MM.1S (cell line): ENCODE data around the gene LRCH1.

Source experiments
- DNase-seq: peaks from one replicate; pipeline ENCODE4 v3.0.0-alpha.2; 2015
- H2AFZ ChIP-seq: fragments of 300-600 bp; sonication (generic); 2 replicates; pipeline ENCODE4 v1.6.0; 2016; ENCODE audit warnings: antibody characterized with exemption, low read length
- H3F3A ChIP-seq: fragments of 300-600 bp; sonication (generic); 2 replicates; pipeline ENCODE4 v1.6.1; 2016; ENCODE audit warnings: mild to moderate bottlenecking, antibody characterized with exemption, low read length, moderate library complexity, mixed read lengths; ENCODE audit not compliant: insufficient read depth
- H3K27ac ChIP-seq: fragments of 300-600 bp; sonication (generic); 2 replicates; pipeline ENCODE4 v1.5.1; 2016; ENCODE audit warnings: mild to moderate bottlenecking, low read length
- H3K27me3 ChIP-seq: fragments of 300-600 bp; sonication (generic); replicated peaks from 2 replicates; pipeline ENCODE4 v1.6.0; 2016; ENCODE audit warnings: low read length; ENCODE audit not compliant: insufficient read depth
- H3K36me3 ChIP-seq: fragments of 300-600 bp; sonication (generic); replicated peaks from 2 replicates; pipeline ENCODE4 v1.6.1; 2016; ENCODE audit warnings: mild to moderate bottlenecking, low read length, mixed read lengths; ENCODE audit not compliant: insufficient read depth
- H3K4me1 ChIP-seq: fragments of 300-600 bp; sonication (generic); 2 replicates; pipeline ENCODE4 v1.6.1; 2016; ENCODE audit warnings: low read length, mixed read lengths
- H3K4me2 ChIP-seq: fragments of 300-600 bp; sonication (generic); 2 replicates; pipeline ENCODE4 v1.6.0; 2016; ENCODE audit warnings: low read depth, low read length
- H3K4me3 ChIP-seq: fragments of 300-600 bp; sonication (generic); 2 replicates; pipeline ENCODE4 v1.5.1; 2016; ENCODE audit warnings: low read length, mixed read lengths
- H3K79me2 ChIP-seq: fragments of 300-600 bp; sonication (generic); 2 replicates; pipeline ENCODE4 v1.6.1; 2016; ENCODE audit warnings: mixed run types, low read length, mixed read lengths
- H3K9ac ChIP-seq: fragments of 300-600 bp; sonication (generic); 2 replicates; pipeline ENCODE4 v1.6.1; 2016; ENCODE audit warnings: low read length, mixed read lengths
- H3K9me2 ChIP-seq: fragments of 300-600 bp; sonication (generic); replicated peaks from 2 replicates; pipeline ENCODE4 v1.6.1; 2016; ENCODE audit warnings: mild to moderate bottlenecking, low read length, mixed read lengths; ENCODE audit not compliant: insufficient read depth
- H3K9me3 ChIP-seq: fragments of 300-600 bp; sonication (generic); replicated peaks from 2 replicates; pipeline ENCODE4 v1.6.1; 2016; ENCODE audit warnings: mild to moderate bottlenecking, low read length, mixed read lengths; ENCODE audit not compliant: insufficient read depth
- H4K20me1 ChIP-seq: fragments of 300-600 bp; sonication (generic); 2 replicates; pipeline ENCODE4 v1.6.1; 2016; ENCODE audit warnings: mild to moderate bottlenecking, low read length, moderate library complexity, mixed read lengths; ENCODE audit not compliant: insufficient read depth
- CTCF ChIP-seq: fragments of 300-600 bp; sonication (generic); IDR thresholded peaks from 2 replicates; pipeline ENCODE4 v1.5.1; 2016; ENCODE audit warnings: antibody characterized with exemption, low read length, mixed read lengths
- EZH2 ChIP-seq: fragments of 300-600 bp; sonication (generic); optimal IDR thresholded peaks from 2 replicates; pipeline ENCODE3; 2017; ENCODE audit warnings: low read depth, mild to moderate bottlenecking, antibody characterized with exemption, low read length, mixed read lengths
- EZH2phosphoT487 ChIP-seq: fragments of 300-600 bp; sonication (generic); IDR thresholded peaks from 2 replicates; pipeline ENCODE4 v1.6.1; 2018; ENCODE audit warnings: antibody characterized with exemption, low read length

Gene LRCH1

GRCh38 chr13:46552889-46553520 lies at the start of gene LRCH1:
LRCH1 (plus strand) TSS chr13:46553170; CDS start chr13:46553397, 227 bp downstream.
- H2AFZ ChIP-seq, result peak within 1 kb of the TSS; percentile 74
- H3K9ac ChIP-seq, result peak within 1 kb of the TSS; percentile 59
- H3K79me2 ChIP-seq, result peaks cover 45% of the 10 kb centered on the region
- no peaks in the 10 kb centered on the region for H3K9me2 ChIP-seq
- peak within 1 kb of the TSS; percentile 86 for H3K4me2 ChIP-seq
- H3K27ac ChIP-seq, result peak within 1 kb of the TSS; percentile 32; the same call in 1 of the 2 replicates
- H3F3A ChIP-seq, result no peaks in the 10 kb centered on the region
- no peaks in the 10 kb centered on the region for H3K27me3 ChIP-seq
- no peaks in the 10 kb centered on the region for H3K9me3 ChIP-seq
- 0 out of 2 replicates have a peak, but pooled peaks cover 7% of the 10 kb centered on the region for H3K4me1 ChIP-seq
- H3K4me3 ChIP-seq, result peak within 1 kb of the TSS; percentile 82
- H3K36me3 ChIP-seq, result no peaks in the 10 kb centered on the region
- no peaks in the 10 kb centered on the region for H4K20me1 ChIP-seq
- peak; percentile 76 for DNase-seq
- TF ChIP-seq EZH2 (no peak), CTCF (no peak), EZH2phosphoT487 (no peak)

- DNase-seq, result no peak
- H3K9me3 ChIP-seq, result no peaks in the 10 kb centered on the region
- no peaks in the 10 kb centered on the region for H3K9me2 ChIP-seq
- H3K9ac ChIP-seq, result no peak overlapping the region
- no peaks in the 10 kb centered on the region for H4K20me1 ChIP-seq
- TF ChIP-seq CTCF (no peak), EZH2 (no peak), EZH2phosphoT487 (no peak)
- H3K79me2 ChIP-seq, result no peaks in the 10 kb centered on the region
- no peaks in the 10 kb centered on the region for H3F3A ChIP-seq
- no peaks in the 10 kb centered on the region for H3K4me1 ChIP-seq
- H3K27ac ChIP-seq, result no peak overlapping the region
- no peak overlapping the region for H3K4me3 ChIP-seq
- no peak overlapping the region for H3K4me2 ChIP-seq
- H2AFZ ChIP-seq, result no peak overlapping the region
- H3K27me3 ChIP-seq, result no peaks in the 10 kb centered on the region
- no peaks in the 10 kb centered on the region for H3K36me3 ChIP-seq
These were observed 48.9 kb upstream of the LRCH1 start for GRCh38 chr13:46504036-46504435.

- Histone ChIP-seq H3K4me1 (no peaks in the 10 kb centered on the region), H3K4me2 (no peak overlapping the region), H3K27me3 (no peaks in the 10 kb centered on the region), H3K4me3 (no peak overlapping the region), H3K9ac (no peak overlapping the region), H3F3A (no peaks in the 10 kb centered on the region), H3K27ac (no peak overlapping the region), H3K9me2 (no peaks in the 10 kb centered on the region), H3K9me3 (no peaks in the 10 kb centered on the region), H4K20me1 (no peaks in the 10 kb centered on the region), H3K36me3 (no peaks in the 10 kb centered on the region), H2AFZ (no peak overlapping the region), H3K79me2 (no peaks in the 10 kb centered on the region)
- no peak for TF ChIP-seq CTCF
- TF ChIP-seq EZH2phosphoT487, result no peak
- TF ChIP-seq EZH2, result no peak
- DNase-seq, result no peak
These were observed 45.0 kb upstream of the LRCH1 start for GRCh38 chr13:46507981-46508380.
